NB4 (cell line): Measurements from ENCODE around the gene ZNF366.

Experiments used
- DNase-seq: peaks from one replicate; pipeline ENCODE4 v3.0.0; 2010; ENCODE audit warnings: low read depth
- H3K4me3 ChIP-seq: one replicate; pipeline ENCODE4 v1.5.1; 2011; ENCODE audit warnings: mild to moderate bottlenecking, low read depth, low read length, moderate library complexity
- CTCF ChIP-seq: IDR thresholded peaks from one replicate; pipeline ENCODE4 v1.5.1; 2012; ENCODE audit warnings: low read depth, low read length
- MAX ChIP-seq: IDR thresholded peaks from 2 replicates; pipeline ENCODE4 v1.6.1; 2011; ENCODE audit warnings: low read depth, low read length
- MYC ChIP-seq: IDR thresholded peaks from 2 replicates; pipeline ENCODE4 v1.6.1; 2011; ENCODE audit warnings: low read depth, low read length
- POLR2A ChIP-seq: IDR thresholded peaks from 2 replicates; pipeline ENCODE4 v1.6.1; 2011; ENCODE audit warnings: mild to moderate bottlenecking; ENCODE audit not compliant: insufficient read length; ENCODE audit errors: extremely low read depth

The ZNF366 gene

GRCh38 chr5:72530196-72530595, 23.0 kb upstream of the ZNF366 start:
- no peak overlapping the region for H3K4me3 ChIP-seq
- DNase-seq: no peak
- TF ChIP-seq MYC (no peak), POLR2A (no peak)

GRCh38 chr5:72529383-72529782, 22.2 kb upstream of the ZNF366 start:
- TF ChIP-seq MAX (no peak), POLR2A (no peak), CTCF (no peak), MYC (no peak)
- no peak for DNase-seq
- H3K4me3 ChIP-seq: no peak overlapping the region

- peak; percentile 57 for DNase-seq
- no peak for TF ChIP-seq MYC
- TF ChIP-seq MAX: no peak
- TF ChIP-seq CTCF: no peak
- no peak for TF ChIP-seq POLR2A
- no peak overlapping the region for H3K4me3 ChIP-seq
These were observed 18.6 kb upstream of the ZNF366 start for GRCh38 chr5:72525816-72526215.

- H3K4me3 ChIP-seq: no peak overlapping the region
- peak; percentile 44 for TF ChIP-seq CTCF
- no peak for TF ChIP-seq MYC
- peak; percentile 88 for DNase-seq
These were observed 16.9 kb upstream of the ZNF366 start for GRCh38 chr5:72523960-72524582.

GRCh38 chr5:72522607-72523006, 15.4 kb upstream of the ZNF366 start:
- DNase-seq: no peak
- TF ChIP-seq MYC: no peak
- no peak overlapping the region for H3K4me3 ChIP-seq

GRCh38 chr5:72519111-72519510, 11.9 kb upstream of the ZNF366 start:
- no peak for DNase-seq
- TF ChIP-seq CTCF (no peak), MYC (no peak), MAX (no peak), POLR2A (no peak)
- no peak overlapping the region for H3K4me3 ChIP-seq

- TF ChIP-seq CTCF (no peak), MYC (no peak), MAX (peak; percentile 24; the same call in 1 of the 2 replicates), POLR2A (no peak)
- peak; percentile 82 for DNase-seq
- H3K4me3 ChIP-seq: no peak overlapping the region
These were observed 10.9 kb upstream of the ZNF366 start for GRCh38 chr5:72518001-72518683.
